ES-I3 (cell line): ENCODE data around the gene ADORA1.

Experiments used
- H3K36me3 ChIP-seq: 2 replicates; pipeline ENCODE4 v1.6.1; 2013; ENCODE audit warnings: mild to moderate bottlenecking, low read length, control low read depth, moderate library complexity; ENCODE audit not compliant: insufficient read depth
- H3K4me1 ChIP-seq: 2 replicates; pipeline ENCODE4 v1.6.1; 2013; ENCODE audit warnings: mild to moderate bottlenecking, control low read depth, low read length; ENCODE audit not compliant: insufficient read depth
- H3K9ac ChIP-seq: 2 replicates; pipeline ENCODE4 v1.6.1; 2013; ENCODE audit warnings: low read depth, mild to moderate bottlenecking, low read length, moderate library complexity
- H3K9me3 ChIP-seq: 2 replicates; pipeline ENCODE4 v1.6.1; 2013; ENCODE audit warnings: mild to moderate bottlenecking, low read length, moderate library complexity; ENCODE audit not compliant: control insufficient read depth, insufficient read depth

ADORA1 gene

DNA sequence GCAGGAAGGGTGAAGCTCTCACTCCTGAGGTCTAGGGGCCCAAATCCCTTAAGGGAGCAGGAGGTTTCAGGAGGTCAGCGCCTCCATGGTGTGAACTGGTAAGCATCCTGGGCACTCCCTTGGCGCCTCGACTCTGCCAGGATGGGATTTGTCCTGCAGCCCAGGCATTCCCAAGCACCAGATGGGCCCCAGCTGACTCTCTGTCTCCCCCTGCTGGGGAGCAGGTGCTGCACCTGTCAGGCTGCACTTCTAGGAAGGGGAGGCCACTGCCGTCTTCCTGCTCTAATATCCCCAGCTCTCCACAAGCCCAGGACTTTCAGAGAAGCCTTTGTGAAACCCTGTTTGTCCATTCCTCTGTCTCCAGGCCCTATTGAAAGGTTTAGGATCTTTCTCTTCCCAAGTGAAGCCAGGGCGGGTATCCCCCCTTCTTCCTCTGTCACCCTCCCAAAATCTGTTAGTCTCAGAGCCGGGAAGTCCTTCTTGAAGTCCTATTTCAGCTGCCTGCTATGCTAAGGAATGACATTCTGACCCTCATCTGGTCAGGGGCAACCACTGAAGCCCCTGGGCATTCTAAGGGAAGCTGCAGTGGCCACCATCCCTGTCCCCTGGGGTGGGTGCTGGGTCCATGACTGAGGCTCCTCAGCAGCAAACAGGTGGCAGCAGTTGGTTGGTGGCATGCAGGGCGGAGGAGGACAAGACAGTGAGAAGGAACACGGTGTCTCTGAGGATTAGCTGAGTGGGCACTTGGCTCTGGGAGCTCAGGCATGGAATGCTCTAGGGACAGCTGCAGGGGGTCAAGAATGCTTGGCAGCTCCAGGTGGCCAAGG, 44.9 kb downstream of the ADORA1 start:
- no peaks in the 10 kb centered on the region for H3K36me3 ChIP-seq
- H3K9ac ChIP-seq, result no peak overlapping the region

DNA sequence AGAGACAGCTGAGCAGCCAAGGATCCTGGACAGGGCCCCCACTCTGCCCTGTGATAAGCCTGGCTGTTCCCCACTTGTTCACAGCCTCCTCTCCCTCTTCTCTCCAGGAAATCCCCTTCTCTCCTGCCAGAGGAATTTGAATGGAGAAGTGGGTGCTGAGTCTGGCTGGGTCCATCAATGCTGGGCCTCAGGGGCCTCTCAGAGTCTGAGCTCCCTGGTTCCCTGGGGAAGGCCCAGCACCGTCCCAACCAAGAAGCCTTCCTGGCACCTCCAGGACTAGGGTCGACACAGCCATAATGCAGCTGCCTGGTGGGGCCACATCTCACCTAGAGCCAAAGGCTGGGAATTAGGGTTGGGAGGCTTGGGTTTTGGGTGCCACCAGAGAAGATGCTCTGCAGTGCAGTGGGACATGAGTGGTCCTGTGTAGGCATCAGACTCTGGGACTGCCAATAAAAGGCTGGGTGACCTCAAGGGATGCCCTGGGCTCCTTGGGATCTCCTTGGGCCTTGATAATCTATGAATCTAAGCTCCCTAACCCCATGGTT, 45.6 kb downstream of the ADORA1 start:
- Histone ChIP-seq H3K4me1 (peaks cover 13% of the 10 kb centered on the region), H3K9ac (no peak overlapping the region), H3K36me3 (no peaks in the 10 kb centered on the region), H3K9me3 (no peaks in the 10 kb centered on the region)

More for the DNA sequence above, 44.9 kb downstream of the ADORA1 start:
- no peaks in the 10 kb centered on the region for H3K9me3 ChIP-seq
- H3K4me1 ChIP-seq, result peaks cover 6% of the 10 kb centered on the region; the same call in 1 of the 2 replicates

DNA sequence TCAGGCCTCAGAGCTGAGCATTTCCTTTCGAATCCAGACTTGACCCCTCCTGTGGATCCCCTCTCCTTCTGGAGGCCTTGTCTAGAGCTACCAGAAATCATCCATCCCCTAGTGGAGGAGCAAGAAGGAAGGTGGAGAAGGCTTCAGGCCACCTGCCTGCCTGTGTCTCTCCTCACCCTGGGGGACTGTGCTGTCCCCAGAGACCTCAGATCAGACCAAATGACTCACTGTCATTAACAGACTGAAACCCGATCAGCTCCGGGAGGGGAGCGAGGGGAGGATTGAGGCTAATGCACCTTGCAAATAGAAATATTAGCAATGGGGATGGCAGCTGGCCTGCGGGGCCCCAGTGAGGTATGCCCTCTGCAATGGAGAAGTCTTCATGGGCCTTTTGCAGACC, 46.0 kb downstream of the ADORA1 start:
- Histone ChIP-seq H3K9me3 (no peaks in the 10 kb centered on the region), H3K36me3 (no peaks in the 10 kb centered on the region), H3K9ac (no peak overlapping the region), H3K4me1 (peaks cover 18% of the 10 kb centered on the region)

DNA sequence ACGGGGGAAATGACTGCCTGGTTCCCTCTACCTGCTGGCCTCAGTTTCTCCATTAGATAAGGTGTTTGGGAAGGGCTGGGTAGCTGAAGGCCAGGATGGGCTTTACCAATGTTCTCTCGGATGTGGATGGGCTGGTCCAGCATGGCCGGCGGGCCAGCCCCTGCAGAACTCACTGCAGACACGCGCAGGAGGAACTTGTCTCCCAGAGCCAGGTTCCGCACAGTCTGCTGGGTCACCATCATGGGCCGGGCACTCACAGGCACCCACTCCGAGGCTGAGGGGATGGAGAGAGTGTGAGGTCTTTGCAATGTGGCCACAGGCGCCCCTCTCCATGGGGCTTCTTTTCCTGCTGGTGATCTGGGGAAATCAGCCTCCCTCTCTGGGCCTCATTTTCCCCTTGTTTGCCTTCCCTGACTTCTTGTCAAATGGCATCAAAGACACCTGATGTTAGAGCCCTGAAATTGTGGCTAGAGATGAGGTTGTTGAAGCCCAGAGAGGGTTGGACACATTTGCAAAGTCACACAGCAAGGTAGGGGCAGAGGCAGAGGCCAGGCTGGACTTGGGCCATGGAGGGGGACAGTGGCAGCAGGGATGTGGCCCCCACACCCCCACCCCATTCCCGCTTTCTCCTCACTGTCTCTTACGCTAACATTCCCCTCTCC, 46.9 kb downstream of the ADORA1 start:
- H3K4me1 ChIP-seq, result peaks cover 21% of the 10 kb centered on the region

DNA sequence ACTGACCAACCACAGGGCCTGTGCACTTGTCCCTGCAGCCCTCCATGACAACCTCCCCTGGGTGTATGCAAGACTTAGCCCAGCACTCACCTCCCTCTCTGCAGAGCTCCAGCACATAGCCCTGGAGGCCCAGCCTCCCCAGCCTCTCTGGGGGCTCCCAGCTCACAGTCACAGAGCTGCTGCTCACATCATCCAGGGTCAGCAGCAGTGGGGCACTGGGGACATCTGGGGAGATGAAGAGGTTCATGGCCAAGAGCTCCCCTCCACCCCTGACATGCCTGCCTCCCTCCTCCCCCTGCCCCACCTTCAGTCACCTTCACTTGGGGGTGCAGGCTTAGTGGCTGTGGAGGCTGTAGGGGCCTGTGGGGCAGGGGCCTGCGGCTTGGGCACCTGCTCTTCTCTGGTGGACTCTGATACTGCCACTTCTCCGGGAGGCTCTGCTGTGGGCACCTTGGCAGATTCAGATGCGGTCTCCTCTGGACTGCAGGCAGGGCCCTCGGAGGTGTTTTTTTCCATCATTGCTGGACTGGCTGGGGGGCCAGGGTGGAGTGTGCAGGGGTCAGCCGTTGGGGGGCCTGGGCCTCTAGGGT, 47.8 kb downstream of the ADORA1 start, which contains the start of gene MYBPH:
Gene MYBPH (minus strand): TSS at position 590 of the 590 bp plus-strand sequence. CDS start 71 bp downstream, at position 519.
- Histone ChIP-seq H3K9me3 (no peaks in the 10 kb centered on the region), H3K4me1 (peaks cover 21% of the 10 kb centered on the region), H3K36me3 (no peaks in the 10 kb centered on the region), H3K9ac (no peak within 1 kb of the TSS)

More for the DNA sequence above, 46.9 kb downstream of the ADORA1 start:
- no peaks in the 10 kb centered on the region for H3K9me3 ChIP-seq
- H3K9ac ChIP-seq, result no peak overlapping the region
- no peaks in the 10 kb centered on the region for H3K36me3 ChIP-seq

DNA sequence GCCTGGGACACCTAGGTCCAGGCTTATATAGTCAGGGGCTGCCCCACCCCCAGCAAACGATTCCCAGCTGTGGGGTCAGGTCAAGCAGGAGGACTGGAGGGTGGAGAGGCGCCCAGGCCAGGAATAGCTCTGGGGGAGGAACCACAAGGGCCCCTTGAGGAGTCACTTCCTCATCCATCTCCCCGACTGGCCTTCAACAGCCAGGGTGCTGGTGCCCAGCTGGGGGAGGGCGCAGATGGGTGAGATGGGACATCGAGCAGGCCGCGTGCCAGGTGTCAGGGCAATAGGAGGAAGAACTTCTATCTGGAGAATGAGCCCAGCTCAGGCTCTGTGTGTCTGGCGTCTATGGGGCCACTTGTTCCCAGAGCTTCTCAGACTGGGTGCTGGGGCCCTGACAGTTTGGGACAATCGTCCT, 48.3 kb downstream of the ADORA1 start:
- H3K4me1 ChIP-seq, result peaks cover 21% of the 10 kb centered on the region
- H3K9me3 ChIP-seq, result no peaks in the 10 kb centered on the region
- no peaks in the 10 kb centered on the region for H3K36me3 ChIP-seq
- no peak overlapping the region for H3K9ac ChIP-seq

DNA sequence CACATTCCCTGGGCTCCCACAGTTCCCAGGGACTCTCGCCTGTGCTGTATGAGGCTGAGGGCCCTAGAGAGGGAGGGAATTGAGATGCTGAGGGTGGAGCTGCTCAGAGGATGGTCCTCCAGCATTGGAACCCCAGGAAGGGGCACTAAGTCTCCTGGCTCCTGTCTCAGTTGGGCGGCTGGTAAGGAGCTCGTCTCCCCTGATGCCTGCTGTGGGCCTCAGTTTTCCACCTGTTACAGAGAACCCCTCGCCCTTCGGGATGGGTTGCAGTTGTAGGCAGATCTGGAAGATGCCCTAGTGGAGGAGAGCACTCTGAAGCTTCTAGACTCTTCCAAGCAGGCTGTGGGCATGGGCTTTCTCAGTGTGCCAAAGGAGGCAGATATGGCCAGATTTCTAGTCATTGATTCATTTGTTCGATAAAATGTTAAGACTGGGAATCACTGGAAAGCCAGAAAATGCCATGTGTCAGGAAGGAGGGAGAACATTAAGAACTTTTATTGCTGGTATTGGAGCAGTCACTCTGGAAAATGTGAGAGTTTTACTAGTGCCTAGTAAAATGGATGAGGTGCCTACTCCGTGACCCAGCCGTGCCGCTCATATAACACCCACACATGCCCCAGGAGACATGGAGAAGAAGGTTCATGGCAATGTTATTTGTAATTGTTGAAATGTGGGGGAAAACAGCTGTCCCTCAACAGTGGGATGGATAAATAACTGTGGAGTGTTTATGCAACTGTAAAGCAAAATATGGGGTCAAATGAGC, 48.9 kb downstream of the ADORA1 start:
- H3K36me3 ChIP-seq, result no peaks in the 10 kb centered on the region
- no peaks in the 10 kb centered on the region for H3K9me3 ChIP-seq
- no peak overlapping the region for H3K9ac ChIP-seq
- H3K4me1 ChIP-seq, result peaks cover 21% of the 10 kb centered on the region

DNA sequence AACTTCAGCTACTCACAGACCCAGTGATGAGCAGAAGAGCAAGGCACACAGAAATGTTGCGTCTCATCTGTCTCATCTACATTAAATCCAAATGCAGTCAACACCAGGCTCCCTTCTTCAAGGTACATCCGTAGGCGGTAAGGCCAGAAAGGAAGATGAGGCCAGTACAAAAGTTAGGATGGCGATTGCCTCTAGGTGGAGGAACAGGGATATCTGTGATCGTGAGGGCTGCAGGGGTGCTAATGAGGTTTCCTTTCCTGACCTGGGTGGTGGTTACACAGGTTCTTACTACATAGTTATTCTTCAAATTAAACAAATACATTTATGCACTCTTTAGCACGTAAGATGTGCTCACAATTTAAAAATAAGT, 49.5 kb downstream of the ADORA1 start:
- Histone ChIP-seq H3K9me3 (no peaks in the 10 kb centered on the region), H3K9ac (no peak overlapping the region), H3K36me3 (no peaks in the 10 kb centered on the region), H3K4me1 (peaks cover 21% of the 10 kb centered on the region)

DNA sequence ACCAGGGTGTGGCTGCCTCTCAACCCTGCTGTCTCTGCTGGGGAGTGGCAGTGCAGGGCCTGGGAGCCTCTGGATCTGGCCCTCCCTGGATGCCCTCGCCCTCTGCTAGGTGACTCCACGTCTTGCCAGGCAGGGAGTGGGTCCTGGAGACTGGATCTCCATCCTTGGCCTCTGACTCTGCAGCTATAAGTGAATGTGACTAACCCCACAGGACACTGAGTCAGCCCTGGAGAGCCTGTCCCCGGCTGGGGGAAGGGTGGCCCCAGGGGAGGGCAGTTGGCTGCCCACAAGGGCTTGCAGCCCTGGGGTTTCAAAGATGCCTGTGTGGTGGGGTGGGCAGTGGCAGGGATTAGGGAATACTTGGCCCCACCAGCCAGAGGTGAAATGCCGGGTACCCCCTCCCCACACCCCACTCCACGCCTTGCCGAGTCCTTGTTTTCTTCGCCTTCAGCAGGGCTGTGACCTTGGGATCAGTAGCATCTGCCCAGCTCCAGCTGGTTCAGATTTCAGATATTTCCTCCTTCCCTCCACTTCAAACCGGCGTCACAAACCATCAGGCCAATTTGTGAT, 50.0 kb downstream of the ADORA1 start:
- H3K9ac ChIP-seq, result no peak overlapping the region
- no peaks in the 10 kb centered on the region for H3K36me3 ChIP-seq
- H3K9me3 ChIP-seq, result no peaks in the 10 kb centered on the region
- peaks cover 19% of the 10 kb centered on the region for H3K4me1 ChIP-seq

DNA sequence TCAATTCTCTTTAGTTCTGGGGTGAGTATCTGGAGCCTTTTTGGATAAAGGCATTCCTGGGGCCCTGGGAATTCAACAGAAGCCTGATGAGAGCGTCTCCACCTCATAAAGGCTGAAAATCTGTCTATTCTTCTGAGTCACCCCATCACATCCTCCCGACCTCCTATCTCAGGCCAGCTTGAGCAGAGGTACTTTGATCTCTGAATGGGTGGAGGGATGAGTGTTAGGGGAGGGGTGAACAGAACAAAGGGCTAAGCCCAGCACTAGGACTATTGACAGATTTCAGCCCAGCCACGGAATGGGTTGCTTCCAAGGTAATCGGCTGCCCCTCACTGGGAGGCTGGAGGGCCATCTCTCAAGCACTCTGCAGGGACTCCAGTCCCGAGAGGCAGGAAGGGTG, 50.6 kb downstream of the ADORA1 start:
- H3K4me1 ChIP-seq, result peaks cover 17% of the 10 kb centered on the region
- H3K36me3 ChIP-seq, result no peaks in the 10 kb centered on the region
- no peak overlapping the region for H3K9ac ChIP-seq

DNA sequence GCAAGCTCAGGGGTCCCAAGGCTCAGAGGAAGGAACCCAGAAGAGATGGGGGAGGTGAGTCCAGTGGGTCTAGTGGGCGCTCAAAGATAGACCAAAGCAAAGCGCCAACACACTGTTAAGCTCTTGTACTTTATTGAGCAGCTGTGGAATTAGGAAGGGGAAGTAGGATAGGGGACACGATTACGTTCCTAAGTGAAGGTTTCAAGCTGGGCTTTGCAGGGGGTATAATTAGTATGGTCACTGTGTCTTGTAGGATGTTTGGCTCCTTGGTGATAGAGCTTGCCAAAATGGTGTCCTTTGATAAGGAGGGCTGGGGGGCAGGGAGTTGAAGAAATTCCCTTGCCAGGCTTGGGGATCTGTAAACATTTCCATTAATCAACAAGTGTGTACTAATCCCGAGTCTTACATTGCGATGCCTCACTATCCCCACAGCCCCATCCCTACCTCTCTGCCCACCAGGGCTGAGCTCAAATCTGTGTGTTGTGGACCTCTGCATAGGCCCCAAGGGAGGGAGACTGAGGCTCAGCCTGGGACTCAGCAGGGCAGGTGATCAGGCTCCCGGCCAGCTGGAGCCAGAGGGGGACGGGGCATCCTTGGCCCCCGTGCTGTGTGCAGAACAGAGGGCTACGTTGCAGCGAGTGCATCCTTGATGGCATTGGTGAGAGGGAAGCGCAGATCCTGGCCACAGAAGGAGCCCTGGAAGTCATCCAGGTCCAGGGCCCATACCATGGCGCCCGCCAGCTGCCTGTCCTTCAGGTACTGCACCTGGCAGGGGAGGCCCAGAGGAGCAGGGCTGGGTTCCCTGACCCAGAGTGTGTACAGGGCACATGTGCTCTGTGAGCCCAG, 51.5 kb downstream of the ADORA1 start:
- Histone ChIP-seq H3K36me3 (no peaks in the 10 kb centered on the region), H3K9me3 (no peaks in the 10 kb centered on the region), H3K9ac (no peak overlapping the region), H3K4me1 (peaks cover 17% of the 10 kb centered on the region)

More for the DNA sequence above, 50.6 kb downstream of the ADORA1 start:
- no peaks in the 10 kb centered on the region for H3K9me3 ChIP-seq

DNA sequence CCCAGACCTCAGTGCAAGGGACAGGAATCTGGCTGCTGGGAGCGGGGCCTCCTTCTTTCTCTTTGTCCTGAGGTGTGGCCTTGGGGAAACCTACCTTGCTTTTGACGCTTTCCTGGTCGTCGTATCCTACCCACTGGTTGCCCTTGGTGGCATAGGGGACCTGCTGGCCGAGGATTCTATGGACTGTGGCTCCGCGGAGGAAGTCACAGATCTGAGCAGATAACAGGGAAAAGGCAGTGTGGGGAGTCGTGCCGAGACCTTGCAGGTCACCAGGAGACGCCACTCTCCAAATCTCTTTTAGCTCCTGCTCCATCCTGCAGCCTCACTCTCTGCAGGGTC, 52.1 kb downstream of the ADORA1 start:
- peaks cover 17% of the 10 kb centered on the region for H3K4me1 ChIP-seq
- no peak overlapping the region for H3K9ac ChIP-seq
- no peaks in the 10 kb centered on the region for H3K9me3 ChIP-seq
- H3K36me3 ChIP-seq, result no peaks in the 10 kb centered on the region

DNA sequence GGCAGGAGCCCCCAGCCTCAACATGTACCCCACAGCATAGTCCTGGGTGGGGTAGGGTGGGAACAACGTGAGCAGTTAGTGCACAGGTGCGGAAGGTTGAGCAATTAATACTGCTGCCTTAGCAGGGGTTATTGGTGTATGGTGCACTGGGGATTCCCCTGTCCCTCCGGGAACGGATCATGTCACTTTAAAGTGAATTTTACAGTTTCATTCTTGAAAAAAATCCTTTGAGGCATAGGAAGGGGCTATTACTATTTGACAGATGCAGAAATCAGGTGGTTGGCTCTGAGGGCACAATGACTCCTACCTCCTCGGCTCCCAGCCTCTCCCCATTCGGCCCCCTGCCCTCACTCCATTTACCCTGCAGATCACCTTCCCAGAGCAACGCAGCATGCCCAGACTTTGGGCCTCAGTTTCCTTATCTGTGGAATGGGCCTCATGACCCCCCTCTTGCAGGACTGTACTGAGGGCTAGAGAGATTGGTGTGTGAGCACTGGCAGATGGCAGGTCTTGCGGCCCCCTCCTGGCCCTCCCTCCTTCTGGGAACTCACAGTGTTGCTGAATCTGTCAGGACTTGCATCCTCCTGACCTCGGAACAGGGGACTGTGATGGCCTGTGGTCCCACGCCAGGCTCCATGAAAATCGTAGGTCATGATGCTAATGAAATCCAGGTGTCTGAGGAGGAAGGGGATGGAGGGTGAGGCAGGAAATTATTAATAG, 53.2 kb downstream of the ADORA1 start:
- Histone ChIP-seq H3K36me3 (no peaks in the 10 kb centered on the region), H3K9ac (no peak overlapping the region), H3K9me3 (no peaks in the 10 kb centered on the region), H3K4me1 (peaks cover 24% of the 10 kb centered on the region)
